AG04449 (cell line): ENCODE data around the gene AGPAT4.

Experiments
- CTCF ChIA-PET: fragments of 350-600 bp; formaldehyde crosslinking; extraction: SDS; loops from one replicate; lab custom pipeline; 2021; ENCODE audit warnings: antibody characterized with exemption; lab: Yijun Ruan, JAX
- POLR2A ChIA-PET: fragments of 400-600, 350-600 bp; formaldehyde crosslinking; extraction: SDS; loops from one replicate; lab custom pipeline; 2020; ENCODE audit warnings: antibody characterized with exemption, inconsistent platforms; lab: Yijun Ruan, JAX
- DNase-seq: peaks from one replicate; pipeline ENCODE4 v3.0.0-alpha.2; 2010; ENCODE audit warnings: low read depth, low spot score
- H3K4me3 ChIP-seq: 2 replicates; pipeline ENCODE4 v1.5.1; 2011; ENCODE audit warnings: low read depth, mild to moderate bottlenecking, control low read depth, low read length
- CTCF ChIP-seq: IDR thresholded peaks from one replicate; pipeline ENCODE4 v1.5.1; 2011; ENCODE audit warnings: mild to moderate bottlenecking, moderate library complexity, low read length, control low read depth, inconsistent platforms; ENCODE audit not compliant: insufficient read depth; ENCODE audit errors: missing control alignments

The AGPAT4 gene

GRCh38 chr6:161135695-161136591, 137.9 kb downstream of the AGPAT4 start:
- TF ChIP-seq CTCF: no peak
- ChIA-PET CTCF (interaction anchor here (1.4 to 5.2 kb wide), 2 partner anchors 17 to 237 kb away, joined by 3 to 37 read pairs; no protein-coding TSS in a partner anchor), POLR2A (interaction anchor here (0.9 kb wide), 1 partner anchor 20 kb away, joined by 3 read pairs; no protein-coding TSS in a partner anchor)
- DNase-seq: no peak
- H3K4me3 ChIP-seq: no peak overlapping the region

- ChIA-PET CTCF (interaction anchor here (1.4 to 5.2 kb wide), 2 partner anchors 18 to 238 kb away, joined by 3 to 37 read pairs; no protein-coding TSS in a partner anchor), POLR2A (interaction anchor here (0.9 kb wide), 1 partner anchor 19 kb away, joined by 3 read pairs; no protein-coding TSS in a partner anchor)
- TF ChIP-seq CTCF: no peak
- DNase-seq: no peak
- no peak overlapping the region for H3K4me3 ChIP-seq
These were observed 139.1 kb downstream of the AGPAT4 start for GRCh38 chr6:161134550-161135298.

- CTCF ChIA-PET: interaction anchor here (0.6 to 5.2 kb wide), 3 partner anchors 19 to 239 kb away, joined by 4 to 37 read pairs (median 6); no protein-coding TSS in a partner anchor
- POLR2A ChIA-PET: no interaction called here
- no peak for TF ChIP-seq CTCF
These were observed 139.9 kb downstream of the AGPAT4 start for GRCh38 chr6:161133963-161134362.

DNA sequence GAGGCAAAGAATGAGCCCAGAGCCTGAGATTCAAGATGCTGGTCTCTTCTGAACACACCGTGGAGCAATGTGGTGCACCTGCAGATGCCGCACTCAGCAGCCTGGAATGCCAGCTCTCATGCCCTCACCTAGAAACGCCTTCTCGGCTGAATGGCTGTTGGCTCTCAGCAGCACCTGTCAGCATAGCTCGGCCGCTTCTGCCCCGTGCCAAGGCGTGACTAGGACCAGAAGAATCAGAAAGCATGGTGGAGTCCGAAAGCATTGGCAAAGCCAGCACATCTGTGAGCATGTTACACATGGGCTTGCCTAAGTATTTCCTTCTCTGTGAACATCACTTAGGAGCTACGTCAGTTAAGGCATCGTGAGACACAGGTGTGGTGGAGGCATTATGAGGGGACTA, 141.5 kb downstream of the AGPAT4 start:
- DNase-seq: no peak
- H3K4me3 ChIP-seq: no peak overlapping the region
- ChIA-PET CTCF (interaction anchor here (1.9 to 5.2 kb wide), 2 partner anchors 201 to 240 kb away, joined by 6 to 37 read pairs; no protein-coding TSS in a partner anchor), POLR2A (no interaction called here)
- no peak for TF ChIP-seq CTCF

More at GRCh38 chr6:161133963-161134362, 139.9 kb downstream of the AGPAT4 start:
- no peak overlapping the region for H3K4me3 ChIP-seq
- DNase-seq: no peak

DNA sequence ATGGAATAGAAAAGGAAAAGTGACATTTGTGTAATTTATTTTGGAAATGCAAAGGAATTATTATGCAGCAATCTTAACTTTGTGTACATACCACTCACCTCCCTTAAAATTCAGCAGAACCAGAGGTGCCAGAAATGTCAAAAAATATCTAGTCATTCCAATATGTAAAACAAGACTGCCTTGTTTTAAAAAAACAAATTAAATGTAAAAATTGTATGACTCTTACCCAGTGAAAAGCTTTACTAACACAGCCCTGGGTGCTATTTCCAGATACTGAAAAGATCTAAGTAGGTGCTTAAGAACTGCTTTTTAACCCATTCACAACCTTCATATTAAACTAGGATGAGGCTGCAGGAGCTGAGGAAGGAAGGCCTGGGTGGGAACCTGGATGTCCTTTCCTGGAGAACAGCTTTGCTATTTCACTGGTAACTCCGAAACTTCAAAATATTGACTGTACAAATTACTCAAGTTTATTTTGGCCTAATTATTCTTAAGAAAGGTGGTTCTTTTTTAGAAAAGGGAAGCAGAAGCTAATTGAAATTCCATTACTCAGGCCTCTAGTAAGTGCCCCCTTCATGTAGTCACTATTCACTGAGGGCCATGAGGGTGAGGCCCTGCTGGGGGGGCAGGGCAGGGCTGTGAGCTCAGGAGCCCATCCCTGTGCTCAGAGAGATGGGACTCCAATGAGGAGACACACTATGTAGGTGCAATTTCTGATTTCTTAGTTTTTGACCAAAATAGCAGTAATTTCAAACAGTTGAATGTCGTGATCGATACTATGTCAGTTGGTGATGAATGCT, 142.7 kb downstream of the AGPAT4 start:
- TF ChIP-seq CTCF: no peak
- no peak for DNase-seq
- no peak overlapping the region for H3K4me3 ChIP-seq
- CTCF ChIA-PET: interaction anchor here (1.1 to 5.2 kb wide), 2 partner anchors 9 to 241 kb away, joined by 3 to 37 read pairs; no protein-coding TSS in a partner anchor
- POLR2A ChIA-PET: interaction anchor here (0.7 kb wide), 1 partner anchor 55 kb away, joined by 3 read pairs; no protein-coding TSS in a partner anchor
